ENCODE results near the gene TDRD12.
"Not testable (repeated sequence)": the region's sequence is repeated elsewhere in the genome, so short reads cannot be mapped to it uniquely, and the experiment has no call there.

TDRD12 gene

GRCh38 chr19:32833388-32833787 is 113.8 kb downstream of the TDRD12 start:
- DNase-seq, result not testable (repeated sequence)

DNA sequence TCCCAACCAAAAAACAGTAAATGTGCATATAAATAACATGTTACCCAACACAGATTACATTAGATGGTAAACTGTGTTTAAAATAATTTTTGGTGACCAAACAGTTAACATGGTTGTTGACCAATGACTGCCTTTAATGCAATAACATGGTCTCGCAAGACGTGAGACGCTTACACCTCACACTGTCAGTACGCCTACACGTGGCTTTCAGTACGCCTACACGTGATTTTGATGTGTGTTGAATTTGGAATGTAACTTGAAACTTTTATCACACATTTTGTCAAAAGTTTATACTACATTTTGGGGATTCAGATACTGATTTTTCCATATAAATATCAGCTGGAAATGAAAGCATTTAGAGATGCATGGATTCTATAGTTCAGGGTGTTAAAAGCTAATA is 118.0 kb downstream of the TDRD12 start:
- no peak for DNase-seq

DNA sequence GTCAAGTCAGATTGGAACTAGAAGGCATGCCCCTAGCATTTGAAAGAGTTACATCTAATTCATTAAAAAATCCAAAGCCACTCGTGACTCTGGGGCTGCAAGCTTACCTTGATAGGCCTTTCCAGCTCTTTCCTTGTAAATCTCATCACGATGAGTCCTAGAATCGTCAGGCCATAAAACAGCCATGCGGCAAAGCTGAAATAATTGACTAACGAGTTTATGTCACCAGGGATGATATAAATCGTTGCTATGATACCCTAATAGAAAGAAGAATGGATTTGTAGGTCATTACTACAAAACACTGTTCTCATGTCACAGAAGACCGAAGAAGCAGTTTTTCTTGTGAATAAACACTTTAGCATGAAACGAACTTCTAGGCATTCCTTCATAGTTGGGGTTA is 122.5 kb downstream of the TDRD12 start:
- DNase-seq, result no peak

DNA sequence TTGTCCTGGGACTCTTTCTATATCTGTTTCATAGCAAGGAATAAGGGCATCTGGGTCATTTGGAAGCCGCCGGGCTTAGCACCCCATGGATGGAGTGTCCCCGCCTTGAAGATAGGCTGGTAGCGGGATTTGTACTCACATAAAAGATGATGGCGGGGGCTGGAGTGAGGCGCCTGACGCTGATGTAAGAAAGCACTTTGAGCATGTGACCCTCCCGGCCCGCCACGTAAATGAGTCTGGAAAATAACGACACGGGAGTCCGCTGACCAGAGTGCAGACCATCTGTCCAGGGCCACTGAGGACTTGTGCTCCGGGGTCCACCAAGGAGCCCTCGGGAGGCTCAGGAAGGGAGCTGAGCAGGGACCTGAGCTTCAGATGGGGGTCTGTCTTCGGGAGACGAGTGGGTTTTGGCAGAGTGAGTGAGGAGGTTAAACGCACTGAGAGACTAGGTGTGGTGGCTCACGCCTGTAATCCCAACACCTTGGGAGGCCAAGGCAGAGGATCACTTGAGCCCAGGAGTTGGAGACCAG is 124.2 kb downstream of the TDRD12 start:
- no peak for DNase-seq

DNA sequence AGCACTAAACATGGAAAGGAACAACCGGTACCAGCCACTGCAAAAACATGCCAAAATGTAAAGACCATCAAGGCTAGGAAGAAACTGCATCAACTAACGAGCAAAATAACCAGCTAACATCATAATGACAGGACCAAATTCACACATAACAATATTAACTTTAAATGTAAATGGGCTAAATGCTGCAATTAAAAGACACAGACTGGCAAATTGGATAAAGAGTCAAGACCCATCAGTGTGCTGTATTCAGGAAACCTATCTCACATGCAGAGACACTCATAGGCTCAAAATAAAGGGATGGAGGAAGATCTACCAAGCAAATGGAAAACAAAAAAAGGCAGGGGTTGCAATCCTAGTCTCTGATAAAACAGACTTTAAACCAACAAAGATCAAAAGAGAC is 128.5 kb downstream of the TDRD12 start:
- not testable (repeated sequence) for DNase-seq

DNA sequence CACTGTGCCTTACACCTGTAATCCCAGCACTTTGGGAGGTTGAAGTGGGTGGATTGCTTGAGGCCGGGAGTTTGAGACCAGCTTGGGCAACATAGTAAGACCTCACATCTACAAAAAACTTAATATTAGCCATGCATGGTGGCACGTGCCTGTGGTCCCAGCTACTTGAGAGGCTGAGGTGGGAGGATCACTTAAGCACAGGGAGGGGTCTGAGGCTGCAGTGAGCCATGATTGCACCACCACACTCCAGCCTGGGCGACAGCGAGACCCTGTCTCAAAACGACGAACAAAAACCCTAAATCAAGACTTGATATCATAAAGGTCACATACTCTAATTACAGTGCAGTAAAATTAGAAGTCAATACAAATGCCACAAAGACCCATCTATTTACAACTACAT is 132.6 kb downstream of the TDRD12 start:
- no peak for DNase-seq

- DNase-seq, result not testable (repeated sequence)
Measured at GRCh38 chr19:32856818-32857217, 137.3 kb downstream of the TDRD12 start.

GRCh38 chr19:32857584-32857983 is 138.0 kb downstream of the TDRD12 start:
- no peak for DNase-seq

DNA sequence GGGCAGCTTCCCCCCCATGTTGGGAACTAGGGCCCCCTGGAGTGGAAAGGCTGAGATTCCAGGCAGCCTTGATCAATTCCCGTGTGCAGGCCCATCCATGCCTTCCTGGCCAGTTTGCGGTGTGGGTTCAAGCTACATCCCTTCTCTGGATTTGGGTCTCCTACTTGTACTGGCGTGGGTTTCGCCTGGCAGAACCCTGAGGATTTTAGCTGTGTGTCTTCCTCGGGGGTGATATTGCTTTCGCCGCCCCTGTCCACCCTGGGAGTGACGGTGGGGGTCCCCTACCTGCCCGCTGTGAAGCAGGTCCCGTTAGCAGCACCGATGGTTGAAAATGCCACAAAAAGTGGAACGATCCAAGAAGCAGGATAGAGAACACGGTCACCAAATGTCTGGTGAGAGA is 138.6 kb downstream of the TDRD12 start:
- DNase-seq, result no peak

GRCh38 chr19:32858559-32858958 is 139.0 kb downstream of the TDRD12 start:
- no peak for DNase-seq

- DNase-seq, result no peak
Measured at GRCh38 chr19:32859591-32859990, 140.0 kb downstream of the TDRD12 start.

DNA sequence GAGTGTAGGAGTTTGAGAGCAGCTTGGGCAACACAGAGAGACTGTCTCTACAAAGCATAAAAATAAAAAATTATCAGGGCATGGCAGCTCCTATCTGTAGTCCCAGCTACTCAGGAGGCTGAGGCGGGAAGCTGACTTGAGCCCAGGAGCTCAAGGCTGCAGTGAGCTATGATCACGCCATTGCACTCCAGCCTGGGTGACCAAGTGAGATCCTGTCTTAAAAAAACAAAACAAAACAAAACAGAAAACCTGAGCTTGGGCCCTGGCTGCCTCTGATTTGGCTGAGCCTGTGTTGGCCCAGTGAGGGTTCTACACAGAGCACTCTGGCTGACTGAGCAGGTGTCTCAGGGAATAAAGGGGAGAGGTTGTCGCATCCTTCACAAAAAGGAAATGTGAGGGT is 142.0 kb downstream of the TDRD12 start:
- no peak for DNase-seq

GRCh38 chr19:32862173-32862572 is 142.6 kb downstream of the TDRD12 start:
- no peak for DNase-seq

DNA sequence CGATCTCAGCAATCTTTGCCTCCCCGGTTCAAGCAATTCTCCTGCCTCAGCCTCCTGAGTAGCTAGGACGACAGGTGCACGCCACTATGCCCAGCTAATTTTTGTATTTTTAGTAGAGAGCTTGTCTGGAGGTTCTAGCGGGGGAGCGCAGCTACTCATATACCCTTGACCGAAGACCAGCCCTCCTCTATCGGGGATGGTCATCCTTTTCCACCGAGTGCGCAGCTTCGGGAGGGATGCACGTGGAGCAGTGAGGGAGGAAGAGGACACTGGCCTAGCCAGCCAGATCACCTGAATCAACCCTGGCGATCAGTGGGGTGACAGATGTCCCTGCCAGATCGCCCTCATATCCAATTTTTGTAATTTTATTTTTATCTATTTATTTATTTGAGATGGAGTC is 143.2 kb downstream of the TDRD12 start:
- no peak for DNase-seq

- DNase-seq, result no peak
Measured at GRCh38 chr19:32863301-32863700, 143.7 kb downstream of the TDRD12 start.

DNA sequence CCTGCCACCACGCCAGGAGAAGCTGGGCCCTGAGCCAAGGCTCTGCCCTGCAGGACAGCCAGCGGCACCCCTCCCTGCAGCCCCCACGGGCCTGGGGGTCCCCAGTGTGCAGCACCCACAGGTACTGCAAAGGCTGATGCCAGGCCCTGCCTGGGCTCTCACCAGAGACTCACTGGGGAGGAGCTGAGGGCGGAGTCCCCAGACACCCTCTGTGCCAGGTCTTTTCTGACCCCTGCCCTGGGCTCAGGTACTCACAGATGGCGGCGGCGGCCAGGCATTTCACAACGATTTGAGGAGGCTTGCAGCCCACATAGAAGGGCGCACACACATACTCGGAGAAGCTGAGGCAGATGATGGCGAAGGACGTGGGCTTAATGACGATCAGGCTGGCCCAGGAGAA is 144.3 kb downstream of the TDRD12 start:
- DNase-seq, result no peak

DNA sequence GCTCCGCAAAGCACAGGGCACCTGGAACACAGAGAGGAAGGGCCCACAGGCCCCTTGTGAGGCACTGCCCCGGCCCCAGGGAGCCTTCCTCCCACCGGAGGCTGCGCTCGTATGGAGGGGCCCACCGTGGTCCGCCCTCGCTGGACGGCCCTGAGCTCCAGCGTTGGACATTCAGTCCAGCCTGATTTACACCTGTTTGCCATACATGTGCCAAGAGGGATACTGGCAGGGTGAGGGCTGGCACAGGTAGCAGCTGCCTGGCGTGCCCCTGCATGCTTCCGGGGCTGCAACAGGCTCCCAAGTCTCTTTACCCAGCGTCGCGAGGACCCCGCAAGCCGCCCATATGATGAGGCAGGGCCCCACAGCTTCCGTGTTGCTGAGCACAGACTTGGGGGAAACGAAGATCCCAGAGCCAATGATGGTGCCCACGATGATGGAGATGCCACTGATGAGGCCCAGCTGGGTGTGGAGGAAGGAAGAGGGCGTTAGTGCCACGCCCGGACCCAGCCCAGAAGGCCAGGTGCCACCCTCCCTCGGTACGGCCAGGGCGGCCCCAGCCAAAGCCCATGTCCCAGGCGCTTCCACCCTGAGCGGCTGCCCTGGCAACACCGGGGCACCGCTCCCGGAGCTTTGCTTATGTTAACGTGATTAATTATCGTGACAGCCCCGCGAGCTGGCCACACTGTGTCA is 144.9 kb downstream of the TDRD12 start:
- no peak for DNase-seq

DNA sequence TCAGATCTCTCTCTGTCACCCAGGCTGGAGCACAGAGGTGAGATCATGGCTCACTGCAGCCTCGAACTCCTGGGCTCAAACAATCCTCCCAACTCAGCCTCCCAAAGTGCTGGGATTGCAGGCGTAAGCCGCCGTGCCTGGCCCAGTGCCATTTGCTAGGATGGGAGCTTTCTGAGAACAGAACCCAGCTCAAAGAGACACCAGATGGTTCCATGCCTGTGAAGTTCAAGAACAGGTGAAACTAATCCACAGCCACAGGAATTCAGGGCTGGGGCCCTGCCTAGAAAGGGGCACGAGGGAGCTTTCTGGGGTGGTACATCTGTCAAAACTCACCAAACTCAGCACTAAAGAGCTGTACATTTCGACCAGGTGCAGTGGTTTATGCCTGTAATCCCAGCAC is 145.8 kb downstream of the TDRD12 start:
- DNase-seq, result no peak

GRCh38 chr19:32866061-32866460 is 146.5 kb downstream of the TDRD12 start:
- no peak for DNase-seq

DNA sequence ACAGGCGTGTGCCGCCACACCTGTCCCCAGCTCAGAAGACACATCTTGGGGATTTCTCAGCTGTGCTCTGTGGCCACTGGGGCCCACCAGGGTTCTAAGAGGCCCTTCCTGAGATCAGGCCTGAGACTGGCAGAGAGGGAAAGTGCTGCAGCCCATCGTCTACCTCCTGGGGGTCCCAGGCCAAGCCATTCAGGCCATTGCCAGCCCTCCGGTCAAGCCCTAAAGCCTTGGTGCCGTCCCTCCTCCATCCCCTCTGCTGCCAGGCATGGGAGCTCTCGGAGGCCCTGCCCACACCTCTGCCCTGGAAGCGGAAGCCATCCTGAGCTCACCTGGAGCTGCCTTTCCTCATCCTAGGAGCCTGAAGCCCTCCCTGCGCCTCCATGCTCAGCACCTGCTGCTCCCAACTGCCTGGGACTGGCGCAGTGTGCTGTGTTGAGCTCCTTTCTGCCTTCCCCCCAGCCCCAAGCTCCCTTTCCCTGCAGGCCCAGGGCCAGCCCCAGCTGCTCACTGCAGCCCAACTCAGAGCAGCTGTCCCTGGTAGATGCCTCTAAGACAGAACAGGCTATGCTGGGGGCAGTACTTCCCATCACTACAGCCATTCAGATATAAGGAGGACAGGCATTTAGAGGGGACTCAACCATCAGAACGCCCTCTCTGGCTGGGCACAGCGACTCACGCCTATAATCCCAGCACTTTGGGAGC is 147.1 kb downstream of the TDRD12 start:
- DNase-seq, result no peak

DNA sequence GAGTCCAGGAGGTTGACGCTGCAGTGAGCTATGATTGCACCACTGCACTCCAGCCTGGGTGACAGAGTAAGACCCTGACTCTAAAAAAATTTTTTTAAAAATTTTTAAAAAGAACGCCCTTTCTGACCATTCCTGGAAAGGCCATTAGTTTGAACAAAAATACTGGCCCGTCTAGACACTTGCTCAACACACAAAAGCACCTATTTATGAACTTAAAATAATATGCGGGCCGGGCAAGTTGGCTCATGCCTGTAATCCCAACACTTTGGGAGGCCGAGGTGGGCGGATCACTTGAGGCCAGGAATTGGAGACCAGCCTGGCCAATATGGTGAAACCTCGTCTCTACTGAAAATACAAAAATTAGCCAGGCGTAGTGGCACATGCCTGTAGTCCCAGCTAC is 147.9 kb downstream of the TDRD12 start:
- not testable (repeated sequence) for DNase-seq

GRCh38 chr19:32868206-32868950 is 148.8 kb downstream of the TDRD12 start:
- DNase-seq, result no peak

DNA sequence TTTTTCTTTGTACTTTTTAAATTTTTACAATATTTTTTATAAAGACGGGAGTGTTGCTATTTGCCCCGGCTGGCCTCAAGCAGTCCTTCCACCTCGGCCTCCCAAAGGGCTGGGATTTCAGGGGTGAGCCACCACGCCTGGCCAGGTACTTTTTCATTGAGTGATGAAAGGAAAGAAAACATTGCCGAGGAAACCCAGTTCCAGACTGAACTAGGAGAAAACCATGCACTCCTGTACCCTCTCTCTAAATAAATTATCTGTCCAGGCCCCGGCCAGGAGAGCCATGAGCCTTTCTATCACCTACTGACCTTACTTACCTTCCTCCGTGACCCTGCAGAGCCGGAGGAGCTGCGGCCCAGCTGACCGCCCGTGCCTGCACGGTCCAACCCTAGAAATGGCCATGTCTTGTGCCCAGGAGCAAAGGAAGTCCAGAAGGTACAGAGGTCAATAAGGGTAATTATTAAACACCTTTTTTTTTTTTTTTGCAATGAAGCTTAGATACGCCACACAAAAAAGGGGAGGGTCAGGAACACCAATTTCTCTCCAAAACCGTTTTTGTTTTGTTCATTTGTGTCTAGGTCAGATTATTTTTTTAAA is 149.9 kb downstream of the TDRD12 start, which contains the start of gene SLC7A9:
TSS of gene SLC7A9 (minus strand) at position 399 of the 597 bp plus-strand sequence. CDS start 1,233 bp downstream, outside the sequence.
- no peak for DNase-seq

Data from NCI-H774 (cell line).